Activated CD8-positive, alpha-beta T cell treated with anti-CD3 and anti-CD28 coated beads for 36 hours (primary cell): ENCODE measurements around the gene TAS2R60. TPM values are rescaled to one million over a fixed set of nuclear protein-coding genes. Genes with fewer than 3 reads are reported as not detected.

ENCODE experiments used
- ATAC-seq: fragments of 200-7000 bp; cut with Tn5 transposase; one replicate; pipeline ENCODE4 v1.10.0; 2021; ENCODE audit warnings: mild to moderate bottlenecking, moderate library complexity
- CTCF ChIA-PET: fragments of 350-600 bp; sonication (Branson Sonifier 250); formaldehyde crosslinking; loops from one replicate; lab custom pipeline; 2021; ENCODE audit warnings: antibody characterized with exemption; lab: Charles Lee
- POLR2A ChIA-PET: fragments of 350-600 bp; sonication (Branson Sonifier 250); formaldehyde crosslinking; loops from one replicate; lab custom pipeline; 2021; ENCODE audit warnings: antibody characterized with exemption; lab: Charles Lee
- DNase-seq: peaks from one replicate; pipeline ENCODE4 v3.0.0-alpha.2; 2020
- H3K27ac Mint-ChIP-seq: one replicate; pipeline ENCODE4 v1.8.0; 2021; ENCODE audit warnings: mild to moderate bottlenecking, mixed read lengths
- H3K27me3 Mint-ChIP-seq: one replicate; pipeline ENCODE4 v1.8.0; 2021; ENCODE audit warnings: mixed read lengths
- H3K36me3 Mint-ChIP-seq: one replicate; pipeline ENCODE4 v1.8.0; 2021; ENCODE audit warnings: low read depth, mixed read lengths
- H3K4me1 Mint-ChIP-seq: one replicate; pipeline ENCODE4 v1.8.0; 2021; ENCODE audit warnings: low read depth, mixed read lengths
- H3K4me3 Mint-ChIP-seq: one replicate; pipeline ENCODE4 v1.8.0; 2021; ENCODE audit warnings: mild to moderate bottlenecking, moderate library complexity, mixed read lengths
- H3K9me3 Mint-ChIP-seq: one replicate; pipeline ENCODE4 v1.8.0; 2021; ENCODE audit warnings: mixed read lengths
- CTCF ChIP-seq: fragments of 200-600 bp; IDR thresholded peaks from one replicate; pipeline ENCODE4 v1.8.0; 2022; ENCODE audit warnings: antibody characterized with exemption, mild to moderate bottlenecking
- intact Hi-C: fragments of 100-400 bp; cut with micrococcal nuclease; formaldehyde crosslinking; loops from one replicate; pipeline ENCODE4 v1.10.0; 2022
- total RNA-seq, 2 experiments: library from RNA; stranded (reverse); gene quantifications; one replicate each; pipeline ENCODE4 v1.2.3, GENCODE V29; 2021

The TAS2R60 gene
- total RNA-seq, 2 experiments from 2014 or later: not detected

- no peak for DNase-seq
- Mint-ChIP-seq H3K4me1 (peaks cover 17% of the 10 kb centered on the region), H3K4me3 (no peak overlapping the region), H3K27me3 (no peaks in the 10 kb centered on the region), H3K9me3 (no peaks in the 10 kb centered on the region), H3K36me3 (no peaks in the 10 kb centered on the region), H3K27ac (no peak overlapping the region)
- ATAC-seq: no peak
- intact Hi-C loops: no loop called here
- POLR2A ChIA-PET: no interaction called here
- CTCF ChIA-PET: no interaction called here
- TF ChIP-seq CTCF: no peak
These were observed 9.5 kb upstream of the TAS2R60 start for GRCh38 chr7:143433759-143434158.

DNA sequence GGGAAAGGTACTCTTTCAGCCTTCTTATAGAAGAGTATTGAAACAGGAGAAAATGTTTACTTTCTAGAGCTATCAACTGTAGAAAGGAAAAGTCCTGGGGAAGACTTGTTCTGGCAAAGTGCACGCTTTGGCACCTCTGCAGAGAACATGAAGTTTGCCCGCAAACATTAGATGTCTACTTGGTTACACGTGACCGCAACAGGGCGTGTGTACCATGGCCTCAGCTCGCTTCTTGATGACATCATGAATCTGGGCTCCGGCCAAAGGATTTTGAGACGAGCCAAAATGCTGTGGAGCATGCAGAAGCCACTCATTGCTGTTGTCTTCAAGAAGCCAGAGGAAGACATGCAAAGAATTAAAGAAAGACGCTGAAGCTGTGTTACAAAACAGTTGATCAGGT, 8.6 kb upstream of the TAS2R60 start:
- no peaks in the 10 kb centered on the region for H3K36me3 Mint-ChIP-seq
- H3K27ac Mint-ChIP-seq: no peak overlapping the region
- TF ChIP-seq CTCF: no peak
- H3K9me3 Mint-ChIP-seq: no peaks in the 10 kb centered on the region
- H3K27me3 Mint-ChIP-seq: no peaks in the 10 kb centered on the region
- DNase-seq (no peak), ATAC-seq (no peak)
- CTCF ChIA-PET: interaction anchor here (1.2 kb wide), 1 partner anchor 32 kb away, joined by 3 read pairs; no protein-coding TSS in a partner anchor
- no peak overlapping the region for H3K4me3 Mint-ChIP-seq
- POLR2A ChIA-PET: no interaction called here
- peaks cover 18% of the 10 kb centered on the region for H3K4me1 Mint-ChIP-seq
- intact Hi-C loops: no loop called here

GRCh38 chr7:143435266-143435665, 8.0 kb upstream of the TAS2R60 start:
- intact Hi-C loops: no loop called here

DNA sequence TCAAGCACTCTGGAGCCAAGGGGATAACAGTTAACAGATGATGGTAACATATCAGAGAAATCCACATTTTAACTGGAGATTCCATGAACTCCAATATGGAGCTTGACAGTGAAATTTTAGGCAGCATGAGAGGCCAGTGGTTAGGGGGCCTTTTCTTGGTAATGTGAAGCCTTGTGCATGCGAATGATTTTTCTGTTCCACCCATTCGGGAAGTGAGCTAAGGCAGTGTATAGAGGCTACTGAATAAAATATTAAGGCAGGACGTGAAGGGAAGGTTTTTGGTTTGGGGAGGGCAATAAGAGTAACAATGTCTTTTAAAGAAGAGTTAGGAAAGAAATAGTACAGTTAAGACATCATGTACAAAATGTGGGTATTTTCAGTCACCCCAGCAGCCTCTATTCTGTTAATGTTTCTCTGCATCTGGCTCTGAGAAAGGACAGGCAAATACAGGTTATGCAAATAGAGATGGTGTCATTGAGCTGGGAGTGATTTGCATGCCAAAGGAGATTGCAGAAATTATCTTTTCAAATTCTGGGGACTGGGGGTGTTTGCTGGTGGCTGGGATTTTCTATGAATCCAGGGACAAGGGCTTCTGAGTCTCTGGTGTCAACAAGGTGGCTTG, 6.8 kb upstream of the TAS2R60 start:
- ChIA-PET CTCF (no interaction called here), POLR2A (no interaction called here)
- no peak for TF ChIP-seq CTCF
- Mint-ChIP-seq H3K36me3 (no peaks in the 10 kb centered on the region), H3K27ac (no peak overlapping the region), H3K9me3 (no peaks in the 10 kb centered on the region), H3K27me3 (no peaks in the 10 kb centered on the region), H3K4me1 (peaks cover 19% of the 10 kb centered on the region), H3K4me3 (no peak overlapping the region)
- DNase-seq: no peak
- ATAC-seq: no peak
- intact Hi-C loops: no loop called here

More at GRCh38 chr7:143435266-143435665, 8.0 kb upstream of the TAS2R60 start:
- H3K9me3 Mint-ChIP-seq: no peaks in the 10 kb centered on the region
- no peak overlapping the region for H3K4me3 Mint-ChIP-seq
- H3K4me1 Mint-ChIP-seq: peaks cover 19% of the 10 kb centered on the region
- CTCF ChIA-PET: interaction anchor here (1.2 kb wide), 1 partner anchor 32 kb away, joined by 3 read pairs; no protein-coding TSS in a partner anchor
- POLR2A ChIA-PET: no interaction called here
- TF ChIP-seq CTCF: no peak
- H3K27me3 Mint-ChIP-seq: no peaks in the 10 kb centered on the region
- DNase-seq: no peak
- no peak overlapping the region for H3K27ac Mint-ChIP-seq
- no peak for ATAC-seq
- H3K36me3 Mint-ChIP-seq: no peaks in the 10 kb centered on the region

DNA sequence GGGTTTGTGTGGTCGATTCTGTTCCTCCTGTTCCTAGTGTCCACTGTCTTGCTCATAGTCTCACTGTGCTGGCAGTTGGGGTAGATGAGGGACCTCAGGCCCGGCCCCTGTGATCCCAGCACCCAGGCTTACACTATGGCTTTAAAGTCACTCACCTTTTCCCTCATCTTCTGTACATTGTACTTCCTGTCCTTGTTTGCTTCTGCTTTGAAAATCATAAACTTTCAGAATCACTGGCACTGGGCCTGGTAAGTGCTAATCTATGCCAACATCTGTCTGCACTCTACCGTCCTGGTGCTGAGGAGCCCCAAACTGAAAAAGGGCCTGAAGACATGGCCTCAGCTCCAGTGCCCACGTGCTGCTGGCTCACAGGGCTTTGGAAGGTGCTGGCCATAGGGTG, 5.7 kb upstream of the TAS2R60 start:
- Mint-ChIP-seq H3K36me3 (no peaks in the 10 kb centered on the region), H3K4me1 (peaks cover 19% of the 10 kb centered on the region), H3K27ac (no peak overlapping the region), H3K9me3 (no peaks in the 10 kb centered on the region), H3K4me3 (no peak overlapping the region), H3K27me3 (no peaks in the 10 kb centered on the region)
- ChIA-PET CTCF (interaction anchor here (0.8 kb wide), 1 partner anchor 92 kb away, joined by 3 read pairs; no protein-coding TSS in a partner anchor), POLR2A (no interaction called here)
- ATAC-seq (peak; percentile 27), DNase-seq (no peak)
- TF ChIP-seq CTCF: no peak
- intact Hi-C loops: no loop called here
